Astrocyte (in vitro differentiated cells and primary cell): ENCODE measurements around the gene DBNDD2.

Source experiments
- EZH2 ChIP-seq: IDR thresholded peaks from 2 replicates; pipeline ENCODE4 v1.6.1; 2012; ENCODE audit warnings: mild to moderate bottlenecking, low read length, inconsistent platforms; ENCODE audit not compliant: insufficient read depth
- TF ChIP-seq, protein P1 (sequence below): IDR thresholded peaks from 2 replicates; pipeline ENCODE4 v1.5.1; 2011; ENCODE audit warnings: low read depth, mild to moderate bottlenecking, inconsistent platforms, low read length, moderate library complexity; ENCODE audit not compliant: insufficient read depth

DNA sequence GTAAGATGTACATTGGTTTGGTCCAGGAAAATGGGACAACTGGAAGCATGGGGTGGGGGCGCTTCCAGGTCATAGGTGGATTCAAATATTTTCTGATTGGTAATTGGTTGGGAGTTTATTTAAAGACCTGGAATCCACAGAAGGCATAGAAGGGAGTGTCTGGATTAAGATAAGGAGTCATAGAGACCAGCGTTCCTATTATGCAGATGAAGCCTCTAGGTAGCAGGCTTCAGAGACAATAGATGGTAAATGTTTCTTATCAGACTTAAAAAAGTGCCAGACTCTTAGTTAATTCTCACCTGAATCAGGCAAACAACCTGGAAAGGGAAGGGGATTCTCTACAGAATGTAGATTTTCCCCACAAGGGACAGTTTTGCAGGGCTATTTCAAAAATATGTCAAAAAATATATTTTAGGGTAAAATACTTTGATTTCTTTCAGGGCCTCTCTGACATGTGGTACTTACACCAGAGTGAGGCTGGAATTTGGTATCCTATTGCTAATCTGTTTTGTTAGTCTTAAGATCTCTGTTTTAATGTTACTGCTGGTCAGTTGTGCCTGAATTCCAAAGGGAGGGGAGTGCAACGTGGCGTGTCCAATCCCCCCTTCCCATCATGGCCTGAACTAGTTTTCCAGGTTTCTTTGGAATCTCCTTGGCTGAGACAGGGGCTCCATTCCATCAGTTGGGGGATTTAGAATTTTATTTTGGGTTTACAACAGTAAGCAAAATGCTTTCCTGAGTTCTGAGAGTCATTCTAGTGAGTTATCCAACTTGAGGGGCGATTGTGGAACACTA, 33.0 kb downstream of the DBNDD2 start:
- TF ChIP-seq EZH2 = no peak
- TF ChIP-seq, protein P1, sequence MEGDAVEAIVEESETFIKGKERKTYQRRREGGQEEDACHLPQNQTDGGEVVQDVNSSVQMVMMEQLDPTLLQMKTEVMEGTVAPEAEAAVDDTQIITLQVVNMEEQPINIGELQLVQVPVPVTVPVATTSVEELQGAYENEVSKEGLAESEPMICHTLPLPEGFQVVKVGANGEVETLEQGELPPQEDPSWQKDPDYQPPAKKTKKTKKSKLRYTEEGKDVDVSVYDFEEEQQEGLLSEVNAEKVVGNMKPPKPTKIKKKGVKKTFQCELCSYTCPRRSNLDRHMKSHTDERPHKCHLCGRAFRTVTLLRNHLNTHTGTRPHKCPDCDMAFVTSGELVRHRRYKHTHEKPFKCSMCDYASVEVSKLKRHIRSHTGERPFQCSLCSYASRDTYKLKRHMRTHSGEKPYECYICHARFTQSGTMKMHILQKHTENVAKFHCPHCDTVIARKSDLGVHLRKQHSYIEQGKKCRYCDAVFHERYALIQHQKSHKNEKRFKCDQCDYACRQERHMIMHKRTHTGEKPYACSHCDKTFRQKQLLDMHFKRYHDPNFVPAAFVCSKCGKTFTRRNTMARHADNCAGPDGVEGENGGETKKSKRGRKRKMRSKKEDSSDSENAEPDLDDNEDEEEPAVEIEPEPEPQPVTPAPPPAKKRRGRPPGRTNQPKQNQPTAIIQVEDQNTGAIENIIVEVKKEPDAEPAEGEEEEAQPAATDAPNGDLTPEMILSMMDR = no peak
